GM12801 (cell line): ENCODE measurements around the gene RAB4A.

Experiments used
- CTCF ChIP-seq: IDR thresholded peaks from one replicate; pipeline ENCODE4 v1.5.1; 2011; ENCODE audit warnings: control low read depth; ENCODE audit not compliant: insufficient read length; ENCODE audit errors: extremely low read depth

The RAB4A gene

GRCh38 chr1:229293528-229294204 lies 22.8 kb downstream of the RAB4A start:
- no peak for TF ChIP-seq CTCF

GRCh38 chr1:229295745-229296144 lies 24.8 kb downstream of the RAB4A start:
- TF ChIP-seq CTCF: no peak

- no peak for TF ChIP-seq CTCF
Observed at GRCh38 chr1:229296541-229296941, 25.6 kb downstream of the RAB4A start.

GRCh38 chr1:229297746-229298145 lies 26.8 kb downstream of the RAB4A start:
- no peak for TF ChIP-seq CTCF

- no peak for TF ChIP-seq CTCF
Observed at GRCh38 chr1:229298420-229298819, 27.5 kb downstream of the RAB4A start.

- TF ChIP-seq CTCF: no peak
Observed at GRCh38 chr1:229298887-229299503, 28.1 kb downstream of the RAB4A start.

- no peak for TF ChIP-seq CTCF
Observed at GRCh38 chr1:229300099-229300757, 29.3 kb downstream of the RAB4A start.
